HL-60 (cell line): ENCODE results near the gene PELI2.

Experiments used
- CTCF ChIP-seq: IDR thresholded peaks from one replicate; pipeline ENCODE4 v1.5.1; 2011; ENCODE audit warnings: low read length, control low read depth, inconsistent platforms; ENCODE audit not compliant: insufficient read depth
- GABPA ChIP-seq: IDR thresholded peaks from 2 replicates; pipeline ENCODE4 v1.6.1; 2012; ENCODE audit warnings: low read depth
- POLR2AphosphoS5 ChIP-seq: IDR thresholded peaks from 2 replicates; pipeline ENCODE4 v1.6.1; 2012; ENCODE audit warnings: low read depth
- REST ChIP-seq: IDR thresholded peaks from 2 replicates; pipeline ENCODE4 v1.6.1; 2012; ENCODE audit warnings: low read depth; ENCODE audit not compliant: insufficient replicate concordance
- SPI1 ChIP-seq: IDR thresholded peaks from 2 replicates; pipeline ENCODE4 v1.6.1; 2012; ENCODE audit warnings: low read depth, mild to moderate bottlenecking, borderline replicate concordance

GRCh38 chr14:56199095-56199981, 81.1 kb downstream of the PELI2 start:
- TF ChIP-seq CTCF (no peak), POLR2AphosphoS5 (no peak), REST (no peak), SPI1 (no peak), GABPA (no peak)
